Measurements from ENCODE around the gene C22orf31.

The C22orf31 gene

DNA sequence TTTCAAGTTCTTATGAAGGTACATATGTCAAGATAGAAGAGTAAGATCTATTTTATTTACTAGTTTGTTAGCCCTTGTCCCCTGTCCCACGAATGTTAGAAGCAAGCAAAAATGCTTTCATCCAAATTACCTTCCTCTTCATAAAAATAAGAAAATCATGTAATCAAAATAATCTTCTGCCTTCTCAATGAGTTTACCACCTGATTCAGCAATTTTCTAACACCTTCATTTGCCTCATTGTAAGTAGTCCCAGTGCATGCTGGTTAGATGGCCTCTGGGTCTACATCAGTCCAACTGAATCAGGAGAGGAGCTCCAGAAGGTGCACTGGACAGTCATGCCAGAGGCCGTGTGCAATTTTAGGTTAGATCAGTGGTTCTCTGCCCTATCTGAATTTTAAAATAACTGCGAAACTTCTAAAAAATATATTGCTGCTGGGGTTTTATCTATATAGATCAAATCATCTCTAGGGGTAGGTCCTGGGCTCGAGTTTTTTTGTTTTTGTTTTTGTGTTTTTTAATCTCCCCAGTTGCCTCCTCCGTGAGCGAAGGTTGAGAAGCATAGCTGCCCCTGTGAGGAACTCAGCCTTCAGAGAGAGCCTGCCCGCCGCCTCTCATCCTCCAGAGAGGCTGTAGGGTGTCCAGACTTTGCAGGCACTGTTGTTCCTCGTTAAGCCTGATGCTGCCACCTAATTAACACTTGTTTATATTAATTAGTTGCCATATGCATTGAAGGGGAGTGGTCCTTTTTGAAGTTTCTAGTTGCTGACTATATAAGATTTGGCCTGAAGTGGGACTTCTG lies 32.2 kb downstream of the C22orf31 start:
- no peak for DNase-seq (ENCODE audit: low read depth in 2 of 2)

DNA sequence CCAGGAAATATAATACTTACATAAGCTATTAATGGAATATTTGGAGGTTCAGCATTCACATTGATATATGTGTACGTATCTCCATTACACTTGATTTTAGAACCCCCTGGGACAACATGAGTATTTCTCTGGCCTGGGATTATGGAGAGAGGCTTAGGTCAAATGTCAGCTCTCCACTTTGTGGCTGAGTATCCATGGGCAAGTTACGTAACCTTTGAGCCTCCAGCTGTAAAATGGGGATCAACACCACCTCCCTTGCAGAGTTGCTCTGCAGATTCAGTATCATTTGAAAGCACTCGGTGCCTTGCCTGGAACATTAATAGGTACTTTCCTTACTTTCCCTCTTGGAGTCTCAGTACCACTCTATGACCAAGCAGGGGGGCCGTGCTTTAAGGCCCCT lies 33.2 kb downstream of the C22orf31 start:
- DNase-seq (ENCODE audit: low read depth in 2 of 2), result no peak

DNA sequence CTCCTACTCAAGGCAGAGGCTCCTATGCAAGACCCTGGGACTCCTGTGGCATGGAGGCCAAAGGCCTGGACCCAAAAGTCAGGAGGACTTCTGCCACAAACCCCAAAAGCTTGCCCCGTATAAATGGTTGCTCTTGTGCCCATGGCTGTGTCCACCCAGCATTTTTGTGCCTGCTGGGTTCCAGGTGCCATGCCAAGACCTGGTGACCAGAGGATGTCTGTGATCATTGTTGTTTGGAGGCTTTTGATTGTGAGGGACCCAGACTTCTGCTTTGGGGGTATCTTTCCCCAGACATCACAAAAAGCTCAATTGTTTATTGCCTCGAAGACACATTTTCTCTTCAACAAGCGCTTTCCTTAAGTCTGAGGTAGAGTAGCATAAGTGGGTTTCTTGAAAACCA lies 35.1 kb downstream of the C22orf31 start:
- no peak for DNase-seq (ENCODE audit: low read depth in 2 of 2)

DNA sequence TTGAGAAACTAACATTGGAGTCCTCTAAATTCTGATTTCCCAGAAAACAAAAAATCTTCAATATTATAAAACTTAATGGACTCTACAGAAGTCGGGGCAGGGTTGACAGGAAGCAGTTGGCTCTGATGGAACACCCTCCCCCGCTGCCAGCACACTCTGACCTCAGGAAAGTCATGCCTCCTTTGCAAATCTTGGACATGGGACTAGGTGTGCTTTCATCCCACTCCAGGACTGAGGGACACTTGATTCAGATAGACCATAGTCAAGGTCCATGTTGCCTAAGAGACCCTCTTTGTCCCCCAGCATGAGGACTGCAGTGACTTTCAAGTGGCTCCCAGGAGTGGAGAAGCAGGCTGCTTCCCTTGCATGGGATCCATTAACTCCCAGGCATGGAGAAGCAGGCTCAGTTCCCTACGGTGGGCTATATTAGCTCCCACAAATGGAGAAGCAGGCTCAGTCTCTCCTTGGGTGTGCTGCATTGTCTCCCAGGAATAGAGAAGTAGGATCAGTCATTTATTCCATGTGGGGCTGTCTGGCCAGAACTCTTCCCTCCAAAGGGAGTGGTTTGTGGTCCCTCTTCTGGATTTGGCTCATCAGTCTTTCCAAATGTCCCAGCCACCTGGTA lies 38.3 kb downstream of the C22orf31 start:
- no peak for DNase-seq (ENCODE audit: low read depth in 2 of 2)

DNA sequence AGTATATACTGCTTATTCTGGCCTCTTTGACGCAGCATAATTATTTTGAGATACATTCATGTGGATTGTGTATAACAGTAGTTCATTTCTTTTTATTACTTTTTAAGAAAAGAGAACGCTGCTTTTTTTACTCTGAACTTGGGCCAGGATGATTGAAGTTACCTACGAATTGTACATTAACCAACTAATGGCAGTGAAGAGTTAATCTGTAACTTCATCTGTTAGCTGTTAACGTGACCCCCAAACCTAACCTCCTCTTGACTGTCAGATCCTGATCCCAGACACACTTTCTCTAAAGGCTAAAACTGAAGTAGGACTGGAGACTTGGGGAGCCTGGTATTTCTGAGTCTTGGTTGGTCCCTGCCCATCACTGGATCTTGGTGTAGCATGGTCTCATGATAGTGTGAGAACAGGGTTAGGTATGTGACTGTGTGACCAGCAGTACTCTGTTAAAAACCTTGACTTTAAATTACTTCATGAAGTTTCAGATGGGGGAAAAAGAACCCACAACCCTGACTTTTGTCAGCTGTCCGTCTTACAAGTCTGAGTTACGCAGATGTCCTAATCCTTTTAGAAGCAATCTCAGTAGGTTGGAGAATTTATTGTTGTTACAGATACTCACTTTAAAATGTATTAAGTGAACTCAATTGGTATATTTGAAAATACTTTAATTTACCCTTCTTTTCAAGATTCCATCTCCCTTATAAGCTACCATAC lies 39.4 kb downstream of the C22orf31 start:
- no peak for DNase-seq (ENCODE audit: low read depth in 2 of 2)

DNA sequence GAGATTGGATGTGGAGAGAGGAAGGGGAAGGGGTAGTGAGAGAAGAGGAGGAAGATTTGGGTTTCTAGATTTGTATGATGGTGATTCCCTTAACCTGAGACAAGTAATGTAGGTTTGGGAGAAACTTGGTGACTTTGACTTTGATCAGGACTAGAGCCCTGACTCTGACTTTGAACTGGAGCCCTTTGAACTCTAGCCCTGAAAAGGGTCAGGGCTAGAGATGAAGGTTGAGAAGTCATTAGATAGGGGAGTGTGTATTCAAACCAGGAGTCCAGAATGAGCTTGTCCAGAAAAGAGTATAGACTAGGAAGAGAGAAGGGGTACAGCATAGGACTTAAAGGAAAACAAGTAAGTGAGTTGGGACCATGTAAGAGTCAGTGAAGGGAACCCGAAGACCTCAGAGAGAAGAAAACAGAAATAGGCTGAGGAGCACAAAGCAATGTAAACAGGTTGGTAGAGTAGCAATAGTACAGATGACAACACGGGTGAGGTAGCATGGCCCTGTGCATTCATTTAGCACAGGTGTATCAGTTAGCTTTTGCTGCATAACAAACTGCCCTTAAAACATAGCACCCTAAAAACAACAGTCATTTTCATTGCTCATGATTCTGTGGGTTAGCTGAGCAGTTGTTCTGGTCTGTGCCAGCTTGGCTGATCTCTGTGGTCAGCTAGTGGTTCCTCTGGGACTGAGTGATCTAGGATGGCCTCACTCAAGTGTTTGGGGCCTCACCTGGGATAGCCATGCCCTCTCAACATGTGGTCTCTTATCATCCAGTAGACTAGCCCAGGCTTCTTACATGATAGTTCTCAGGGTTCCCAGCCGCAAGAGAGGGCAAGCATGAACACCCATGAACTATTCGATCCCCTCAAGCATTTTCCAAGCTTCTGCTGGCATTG lies 43.1 kb downstream of the C22orf31 start:
- DNase-seq (ENCODE audit: low read depth in 2 of 2), result no peak

DNA sequence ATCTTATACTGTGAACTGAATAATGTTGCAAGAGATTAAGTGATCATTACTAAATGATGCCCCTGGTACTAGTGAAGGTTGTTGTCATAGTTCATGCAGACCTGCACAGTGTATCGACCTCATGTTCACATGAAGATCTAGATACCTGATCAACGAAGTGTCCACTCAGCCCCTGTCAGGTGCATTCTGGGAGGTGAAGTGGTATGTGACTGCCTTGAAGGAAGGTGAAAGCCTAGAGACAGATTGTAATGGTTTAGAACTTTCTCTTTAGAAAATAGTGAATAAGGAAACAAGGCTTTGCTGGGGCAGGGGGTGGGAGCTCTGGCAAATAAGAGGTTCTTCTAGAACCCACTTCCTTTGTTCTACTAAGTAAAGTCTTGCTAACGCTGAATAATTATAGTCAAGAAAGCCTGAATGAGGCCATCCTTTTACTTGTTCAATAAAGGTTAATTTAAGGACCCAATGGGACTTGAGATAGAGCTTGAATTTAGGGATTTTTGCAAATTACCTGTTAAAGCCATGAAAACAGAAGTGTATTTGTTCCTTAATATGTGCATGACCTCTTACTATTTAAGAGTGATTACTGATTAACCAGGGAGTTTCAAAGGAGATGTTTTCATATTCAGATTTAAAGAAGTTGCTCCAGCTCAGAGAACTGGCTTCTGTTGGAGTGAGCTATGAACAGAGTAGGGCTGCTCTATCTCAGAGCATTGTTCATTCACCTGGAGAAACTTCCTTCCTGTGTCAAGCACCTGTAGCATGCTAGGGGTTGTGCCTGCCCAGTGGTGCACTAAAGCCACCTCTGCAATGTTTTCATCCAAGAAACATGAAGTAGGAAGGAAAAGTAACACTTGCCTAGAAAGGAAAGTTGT lies 45.3 kb downstream of the C22orf31 start:
- DNase-seq (ENCODE audit: low read depth in 2 of 2), result no peak

DNA sequence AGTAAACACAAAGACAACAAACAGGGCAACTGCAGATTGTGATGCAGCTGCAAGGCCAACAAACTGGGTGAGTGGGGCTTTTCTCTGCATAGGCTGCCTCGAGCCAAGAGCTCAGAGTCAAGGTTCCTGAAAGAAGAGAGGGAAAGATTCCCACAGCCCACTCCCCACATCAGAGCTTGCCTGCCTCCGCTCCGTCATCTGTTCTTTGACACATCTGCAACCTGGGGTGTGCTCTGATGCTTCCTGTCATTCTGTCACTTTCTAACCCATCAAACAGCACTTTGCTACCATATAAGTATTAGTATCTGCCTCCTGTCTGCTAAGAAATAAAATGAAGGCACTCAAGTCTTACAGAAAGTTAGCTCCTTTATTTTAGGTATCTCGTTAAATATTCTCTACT lies 46.9 kb downstream of the C22orf31 start:
- no peak for DNase-seq (ENCODE audit: low read depth in 2 of 2)

DNA sequence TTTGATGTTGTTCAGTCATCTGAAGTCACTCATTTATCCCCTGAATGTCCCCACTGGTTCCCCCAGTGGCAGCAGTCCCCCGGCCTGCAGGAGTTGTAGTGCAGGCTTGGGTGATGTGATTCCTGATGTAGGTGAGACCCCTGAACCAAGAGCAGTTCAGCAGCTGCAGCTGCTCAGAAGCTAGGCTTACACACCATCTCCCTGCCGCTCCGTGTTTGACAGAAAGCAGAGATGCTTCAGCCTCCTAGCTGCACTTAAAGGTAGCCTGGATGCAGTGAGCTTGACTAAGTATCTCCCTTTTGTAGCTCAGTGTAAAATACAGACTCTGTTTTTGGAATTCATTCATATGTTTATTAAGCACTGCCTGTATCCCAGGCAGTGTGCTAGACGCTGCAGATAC lies 47.3 kb downstream of the C22orf31 start:
- DNase-seq (ENCODE audit: low read depth in 2 of 2), result no peak

DNA sequence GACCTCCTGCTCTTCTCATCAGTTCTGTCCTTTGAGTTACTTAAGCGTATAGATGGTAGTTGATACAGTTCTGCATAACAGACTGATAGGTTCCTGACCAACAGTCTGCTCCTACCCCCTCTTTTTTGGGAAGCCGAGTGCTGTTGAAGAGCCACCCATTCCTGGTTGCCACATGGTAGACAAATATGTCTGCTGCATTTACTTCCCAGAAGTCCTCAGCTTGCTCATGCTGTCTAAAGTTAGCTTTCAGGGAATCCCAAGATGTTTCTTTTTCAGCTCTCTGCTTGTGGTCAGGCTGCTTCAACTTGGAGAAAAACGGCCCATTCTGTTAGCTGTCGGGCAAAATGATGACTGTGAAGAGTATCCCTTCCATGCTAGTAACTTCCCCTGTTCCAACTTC lies 48.7 kb downstream of the C22orf31 start:
- no peak for DNase-seq (ENCODE audit: low read depth in 2 of 2)

DNA sequence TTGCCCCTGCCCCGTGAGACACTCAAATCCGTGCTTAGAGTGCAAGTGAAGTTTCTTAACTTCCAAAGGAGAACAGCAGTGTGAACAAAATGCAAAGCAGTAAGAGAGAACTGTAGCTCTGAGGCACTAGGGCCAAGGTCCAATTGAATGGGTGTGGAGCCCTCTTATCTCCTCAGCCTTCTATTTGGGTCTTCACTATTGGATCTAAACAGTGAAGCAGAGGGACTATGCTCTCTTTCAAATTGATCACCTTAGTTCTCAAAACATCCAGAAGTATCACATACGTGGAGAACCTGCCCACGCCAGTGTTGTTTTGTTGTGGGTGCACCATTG lies 49.6 kb downstream of the C22orf31 start:
- DNase-seq (ENCODE audit: low read depth in 2 of 2), result no peak

DNA sequence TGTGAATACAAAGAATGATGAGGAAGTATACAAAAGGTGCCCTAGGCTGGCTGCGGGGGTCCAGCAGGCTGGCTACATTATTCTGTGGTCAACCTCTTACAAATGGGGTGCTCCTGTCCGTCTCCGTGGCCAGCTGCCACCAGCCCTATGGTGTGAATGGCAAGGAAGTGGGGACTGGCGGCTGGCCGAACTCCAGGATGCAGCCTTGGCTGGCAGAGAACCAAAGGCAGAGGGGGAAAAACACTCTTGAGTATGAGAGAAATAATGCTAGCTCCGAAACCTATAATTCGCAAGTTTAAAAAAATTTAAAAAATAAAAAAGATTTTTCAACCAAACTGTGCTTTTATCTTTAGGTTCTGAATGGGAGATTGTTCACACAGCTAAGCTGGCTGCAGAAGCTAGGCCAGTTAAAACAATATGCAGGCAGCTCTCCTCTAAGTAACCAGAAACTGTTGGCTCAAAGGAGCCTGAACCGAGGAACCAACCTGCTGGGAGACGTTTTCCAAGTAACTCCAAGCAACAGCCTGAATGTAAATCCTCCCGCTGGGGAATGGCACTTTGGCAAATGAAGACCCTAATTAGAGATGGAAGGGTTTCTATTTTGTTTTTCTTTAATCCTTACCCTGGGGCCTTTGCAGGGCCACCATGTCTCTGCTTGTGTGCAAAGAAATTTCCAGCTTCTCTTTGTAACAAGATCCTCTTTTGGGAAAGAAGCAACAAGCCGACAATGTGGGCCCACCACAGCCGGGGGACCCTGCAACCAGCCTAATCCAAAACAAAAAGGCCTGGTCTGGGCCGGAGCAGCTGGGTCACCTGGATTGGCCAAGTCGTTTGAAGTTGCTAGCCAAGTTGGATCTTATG lies 50.2 kb downstream of the C22orf31 start:
- no peak for DNase-seq (ENCODE audit: low read depth in 2 of 2)

DNA sequence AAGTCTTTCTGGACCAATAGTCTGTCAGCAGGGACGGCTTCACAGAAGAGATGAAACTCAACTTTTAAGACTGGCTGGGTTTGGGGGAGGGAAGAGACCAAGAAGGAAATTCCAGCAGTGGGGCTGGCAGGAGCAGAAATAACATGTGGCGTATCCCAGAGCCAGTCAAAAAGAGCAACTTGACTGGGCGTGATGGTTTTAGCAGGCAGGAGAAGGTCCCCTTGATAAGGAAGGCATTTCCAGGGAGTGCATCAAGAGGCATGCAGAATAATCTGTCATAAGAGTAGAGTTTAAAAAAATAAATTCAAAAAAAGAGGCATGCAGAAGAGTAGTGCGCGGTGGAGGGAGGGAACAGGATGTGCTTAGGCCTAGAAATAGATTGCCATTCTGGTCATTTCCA lies 52.5 kb downstream of the C22orf31 start:
- no peak for DNase-seq (ENCODE audit: low read depth in 2 of 2)
